Right atrium auricular region (tissue), 2 donors: Measurements from ENCODE around the gene HELZ2. TPM values are rescaled to one million over a fixed set of nuclear protein-coding genes. Genes with fewer than 3 reads are reported as not detected.

ENCODE experiments used
- DNase-seq: peaks from one replicate; pipeline ENCODE4 v3.0.0-alpha.2; 2019; ENCODE audit warnings: low spot score
- H3K27ac ChIP-seq, 2 donors: fragments of 200-600 bp; sonication (generic); 1 replicate in 1 of 2; 2 replicates in 1 of 2; pipeline ENCODE4 v1.5.1; 2016 to 2019
- H3K27me3 ChIP-seq, 2 donors: fragments of 200-600 bp; sonication (generic); one replicate each; pipeline versions ENCODE4 v1.5.1 to v1.6.0; 2017 to 2019
- H3K36me3 ChIP-seq: fragments of 200-600 bp; sonication (generic); one replicate; pipeline ENCODE4 v1.5.1; 2016
- H3K4me1 ChIP-seq, 2 donors: fragments of 200-600 bp; sonication (generic); one replicate each; pipeline versions ENCODE4 v1.5.1 to v1.6.0; 2017 to 2019
- H3K4me3 ChIP-seq, 2 donors: fragments of 200-600 bp; sonication (generic); 1 replicate in 1 of 2; 2 replicates in 1 of 2; pipeline ENCODE4 v1.5.1; 2017 to 2019; ENCODE audit warnings: mild to moderate bottlenecking in 1 of 2, moderate library complexity in 1 of 2
- H3K9me3 ChIP-seq, 2 donors: fragments of 200-600 bp; sonication (generic); one replicate each; pipeline ENCODE4 v1.5.1; 2019
- CTCF ChIP-seq, 2 donors: fragments of 200-600 bp; sonication (generic); IDR thresholded peaks; one replicate each; pipeline ENCODE4 v1.5.1; 2019; ENCODE audit warnings: antibody characterized with exemption in 2 of 2
- total RNA-seq, 2 donors: library from RNA; depleted of rRNA; stranded (reverse); fragments of >200 nt; gene quantifications; one replicate each; pipeline ENCODE4 v1.1.0, GENCODE V29; 2016

The HELZ2 gene
- total RNA-seq, 2 donors from 2014 or later: 12.5 to 21.5 TPM

DNA sequence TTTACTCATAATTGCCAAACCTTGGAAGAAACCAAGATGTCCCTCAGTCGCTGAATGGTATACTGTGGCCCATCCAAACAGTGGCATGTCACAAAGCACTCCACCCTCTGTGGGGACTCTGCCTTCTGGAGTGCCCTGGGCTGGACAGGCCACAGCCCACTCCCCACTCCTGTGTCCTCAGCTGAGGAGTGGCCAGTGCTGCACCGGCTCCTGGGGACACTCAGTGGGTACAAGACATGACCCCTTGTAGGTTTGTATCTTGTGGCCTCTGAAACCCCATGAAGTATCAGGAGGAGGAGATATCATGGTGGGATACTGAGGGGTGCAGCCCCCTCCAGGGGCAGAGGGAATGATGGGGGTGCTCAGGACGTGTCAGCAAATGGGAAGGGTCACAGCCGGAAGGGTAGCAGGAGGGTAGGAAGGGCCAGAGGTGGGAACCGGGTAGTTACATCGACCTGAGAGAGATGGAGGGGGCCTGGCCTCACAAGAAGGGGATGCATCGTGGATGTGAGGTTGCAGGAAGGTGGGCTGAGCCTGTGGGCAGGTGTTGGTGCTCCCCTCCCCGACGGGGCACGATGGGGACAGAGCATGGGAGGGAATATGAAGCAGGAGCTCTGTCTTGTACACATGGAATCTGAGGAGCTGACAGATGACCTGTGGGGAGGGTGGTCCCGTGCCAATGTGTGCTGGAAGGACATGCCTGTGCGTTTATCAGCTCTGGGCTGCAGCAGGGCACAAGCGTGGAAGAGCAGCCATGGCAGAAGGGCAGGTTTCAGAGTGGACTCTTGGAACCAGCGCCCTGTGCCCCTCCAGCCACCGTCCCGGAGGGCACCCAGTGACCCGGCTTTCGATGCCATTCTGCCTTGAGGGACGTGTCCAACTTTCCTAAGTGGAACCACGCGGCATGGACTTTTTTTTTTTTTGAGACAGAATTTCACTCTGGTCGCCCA is 11.9 kb upstream of the HELZ2 start:
- no peak overlapping the region for H3K4me3 ChIP-seq
- no peak for DNase-seq

GRCh38 chr20:63582382-63583063 is 8.5 kb upstream of the HELZ2 start:
- H3K4me3 ChIP-seq: no peak overlapping the region
- no peaks in the 10 kb centered on the region for H3K9me3 ChIP-seq
- H3K4me1 ChIP-seq: no peaks in the 10 kb centered on the region
- no peak for TF ChIP-seq CTCF (IDR thresholded peaks at IDR 0.05)
- H3K27me3 ChIP-seq: no peaks in the 10 kb centered on the region
- no peaks in the 10 kb centered on the region for H3K36me3 ChIP-seq
- H3K27ac ChIP-seq: no peak overlapping the region
- DNase-seq: no peak

More for the DNA sequence above, 11.9 kb upstream of the HELZ2 start:
- Histone ChIP-seq H3K27ac (no peak overlapping the region), H3K27me3 (no peaks in the 10 kb centered on the region), H3K4me1 (no peaks in the 10 kb centered on the region), H3K36me3 (peaks cover 20% of the 10 kb centered on the region), H3K9me3 (no peaks in the 10 kb centered on the region)
- no peak for TF ChIP-seq CTCF (IDR thresholded peaks at IDR 0.05)

- TF ChIP-seq CTCF (IDR thresholded peaks at IDR 0.05): peak in 1 of 2 donors; percentile 35
- DNase-seq: no peak
These were observed 6.9 kb upstream of the HELZ2 start for GRCh38 chr20:63580796-63581461.

DNA sequence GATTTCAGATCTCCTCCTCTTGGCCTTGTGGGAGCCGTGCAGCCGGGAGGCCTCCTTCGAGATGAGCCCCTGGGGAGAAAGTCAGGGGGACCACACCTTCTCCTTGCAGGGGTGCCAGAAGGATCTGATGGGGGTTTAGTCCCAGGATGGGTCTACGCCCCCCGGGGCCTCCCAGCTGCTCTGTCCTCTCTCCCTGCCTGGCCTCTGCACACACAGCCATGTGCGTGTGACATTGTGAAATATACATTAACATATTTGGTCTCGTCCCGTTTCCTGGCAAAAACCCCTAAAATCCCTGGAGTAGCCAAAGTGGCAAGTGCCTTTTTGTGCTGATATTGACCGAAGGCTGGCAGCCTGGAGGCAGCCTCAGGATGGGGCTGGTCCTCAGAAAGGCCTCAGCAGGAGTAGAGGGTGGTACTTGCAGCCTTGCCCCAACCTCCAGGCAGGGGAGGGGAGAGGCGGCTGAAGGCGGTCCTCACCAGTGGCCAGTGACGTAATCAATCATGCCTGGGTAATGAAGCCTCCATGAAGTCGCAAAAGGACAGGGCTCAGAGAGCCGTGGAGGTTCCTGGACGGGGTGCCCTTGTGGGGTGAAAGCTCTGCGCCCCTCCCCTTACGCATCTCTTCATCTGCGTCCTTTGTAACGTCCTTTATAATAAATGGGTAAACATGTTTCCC is 5.1 kb upstream of the HELZ2 start:
- H3K4me3 ChIP-seq: no peak overlapping the region
- H3K27ac ChIP-seq: no peak overlapping the region
- no peaks in the 10 kb centered on the region for H3K9me3 ChIP-seq
- H3K4me1 ChIP-seq: peaks cover 0 to 12% of the 10 kb centered on the region in 2 donors
- no peak for DNase-seq
- H3K36me3 ChIP-seq: no peaks in the 10 kb centered on the region
- TF ChIP-seq CTCF (IDR thresholded peaks at IDR 0.05): no peak
- no peaks in the 10 kb centered on the region for H3K27me3 ChIP-seq

More at GRCh38 chr20:63580796-63581461, 6.9 kb upstream of the HELZ2 start:
- H3K9me3 ChIP-seq: no peaks in the 10 kb centered on the region
- H3K4me1 ChIP-seq: no peaks in the 10 kb centered on the region
- no peak overlapping the region for H3K4me3 ChIP-seq
- no peak overlapping the region for H3K27ac ChIP-seq
- no peaks in the 10 kb centered on the region for H3K36me3 ChIP-seq
- no peaks in the 10 kb centered on the region for H3K27me3 ChIP-seq

GRCh38 chr20:63578224-63579016 is 4.4 kb upstream of the HELZ2 start:
- H3K27me3 ChIP-seq: no peaks in the 10 kb centered on the region
- H3K4me1 ChIP-seq: peaks cover 0 to 17% of the 10 kb centered on the region in 2 donors

More at GRCh38 chr20:63578224-63579016, 4.4 kb upstream of the HELZ2 start:
- no peak for DNase-seq
- no peak for TF ChIP-seq CTCF (IDR thresholded peaks at IDR 0.05)
- Histone ChIP-seq H3K4me3 (no peak overlapping the region), H3K27ac (no peak overlapping the region), H3K36me3 (no peaks in the 10 kb centered on the region), H3K9me3 (no peaks in the 10 kb centered on the region)
